ENCODE measurements around the gene CSNK1D. TPM values are rescaled to one million over a fixed set of nuclear protein-coding genes. Genes with fewer than 3 reads are reported as not detected.
A peak's percentile ranks its signal among the peaks of the same experiment; 100 is the strongest.

The CSNK1D gene
- total RNA-seq, 1 experiment from 2014 or later, result 22.6 TPM

GRCh38 chr17:82240506-82241182 lies 32.9 kb downstream of the CSNK1D start:
- DNase-seq (ENCODE audit: low read depth), result no peak

GRCh38 chr17:82239926-82240505 lies 33.5 kb downstream of the CSNK1D start:
- no peak for DNase-seq (ENCODE audit: low read depth)

- DNase-seq (ENCODE audit: low read depth), result no peak
Measured at GRCh38 chr17:82239401-82239925, 34.0 kb downstream of the CSNK1D start.

GRCh38 chr17:82238472-82239201 lies 34.9 kb downstream of the CSNK1D start:
- peak; percentile 93 for DNase-seq (ENCODE audit: low read depth)

DNA sequence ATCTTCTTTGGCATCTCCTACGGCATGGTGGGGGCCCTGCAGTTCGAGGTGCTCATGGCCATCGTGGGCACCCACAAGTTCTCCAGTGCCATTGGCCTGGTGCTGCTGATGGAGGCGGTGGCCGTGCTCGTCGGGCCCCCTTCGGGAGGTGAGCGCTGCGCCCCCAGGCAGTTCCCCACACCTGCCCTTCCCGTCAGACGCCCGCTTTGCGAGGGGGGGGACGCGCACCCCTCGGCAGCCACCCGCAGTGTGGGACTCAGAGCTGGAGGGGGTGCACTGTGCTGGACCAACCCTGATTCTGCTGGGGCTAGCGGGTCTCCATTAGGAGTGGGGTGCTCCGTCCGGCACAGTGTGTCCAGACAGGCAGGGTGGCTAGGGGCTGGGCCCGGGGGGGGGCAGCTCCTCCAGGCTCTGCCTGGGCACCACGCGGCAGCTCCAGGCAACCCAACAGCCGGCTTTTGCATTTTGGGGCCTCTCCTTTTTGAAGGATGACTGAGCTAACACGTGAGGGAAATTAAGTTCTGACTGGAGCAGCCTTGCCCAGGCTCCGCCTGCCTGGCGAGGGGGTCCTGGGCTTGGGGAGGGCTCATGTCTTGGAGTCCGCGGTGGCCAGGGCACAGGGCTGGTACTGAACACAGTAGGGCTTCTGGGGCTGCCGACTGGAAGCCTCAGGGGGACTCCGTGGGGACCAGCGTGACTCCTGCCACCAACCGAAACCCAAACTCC lies 35.6 kb downstream of the CSNK1D start:
- no peak for DNase-seq (ENCODE audit: low read depth)

DNA sequence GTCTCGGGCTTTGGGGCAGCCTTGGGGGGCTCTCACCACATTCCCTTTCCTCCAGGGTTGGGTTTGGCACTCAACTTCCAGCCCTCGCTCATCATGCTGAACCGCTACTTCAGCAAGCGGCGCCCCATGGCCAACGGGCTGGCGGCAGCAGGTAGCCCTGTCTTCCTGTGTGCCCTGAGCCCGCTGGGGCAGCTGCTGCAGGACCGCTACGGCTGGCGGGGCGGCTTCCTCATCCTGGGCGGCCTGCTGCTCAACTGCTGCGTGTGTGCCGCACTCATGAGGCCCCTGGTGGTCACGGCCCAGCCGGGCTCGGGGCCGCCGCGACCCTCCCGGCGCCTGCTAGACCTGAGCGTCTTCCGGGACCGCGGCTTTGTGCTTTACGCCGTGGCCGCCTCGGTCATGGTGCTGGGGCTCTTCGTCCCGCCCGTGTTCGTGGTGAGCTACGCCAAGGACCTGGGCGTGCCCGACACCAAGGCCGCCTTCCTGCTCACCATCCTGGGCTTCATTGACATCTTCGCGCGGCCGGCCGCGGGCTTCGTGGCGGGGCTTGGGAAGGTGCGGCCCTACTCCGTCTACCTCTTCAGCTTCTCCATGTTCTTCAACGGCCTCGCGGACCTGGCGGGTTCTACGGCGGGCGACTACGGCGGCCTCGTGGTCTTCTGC lies 36.3 kb downstream of the CSNK1D start:
- no peak for DNase-seq (ENCODE audit: low read depth)

GRCh38 chr17:82236142-82236971 lies 37.1 kb downstream of the CSNK1D start:
- no peak for DNase-seq (ENCODE audit: low read depth)

GRCh38 chr17:82235775-82236141 lies 37.7 kb downstream of the CSNK1D start:
- no peak for DNase-seq (ENCODE audit: low read depth)

- no peak for DNase-seq (ENCODE audit: low read depth)
Measured at GRCh38 chr17:82235056-82235774, 38.3 kb downstream of the CSNK1D start.

DNA sequence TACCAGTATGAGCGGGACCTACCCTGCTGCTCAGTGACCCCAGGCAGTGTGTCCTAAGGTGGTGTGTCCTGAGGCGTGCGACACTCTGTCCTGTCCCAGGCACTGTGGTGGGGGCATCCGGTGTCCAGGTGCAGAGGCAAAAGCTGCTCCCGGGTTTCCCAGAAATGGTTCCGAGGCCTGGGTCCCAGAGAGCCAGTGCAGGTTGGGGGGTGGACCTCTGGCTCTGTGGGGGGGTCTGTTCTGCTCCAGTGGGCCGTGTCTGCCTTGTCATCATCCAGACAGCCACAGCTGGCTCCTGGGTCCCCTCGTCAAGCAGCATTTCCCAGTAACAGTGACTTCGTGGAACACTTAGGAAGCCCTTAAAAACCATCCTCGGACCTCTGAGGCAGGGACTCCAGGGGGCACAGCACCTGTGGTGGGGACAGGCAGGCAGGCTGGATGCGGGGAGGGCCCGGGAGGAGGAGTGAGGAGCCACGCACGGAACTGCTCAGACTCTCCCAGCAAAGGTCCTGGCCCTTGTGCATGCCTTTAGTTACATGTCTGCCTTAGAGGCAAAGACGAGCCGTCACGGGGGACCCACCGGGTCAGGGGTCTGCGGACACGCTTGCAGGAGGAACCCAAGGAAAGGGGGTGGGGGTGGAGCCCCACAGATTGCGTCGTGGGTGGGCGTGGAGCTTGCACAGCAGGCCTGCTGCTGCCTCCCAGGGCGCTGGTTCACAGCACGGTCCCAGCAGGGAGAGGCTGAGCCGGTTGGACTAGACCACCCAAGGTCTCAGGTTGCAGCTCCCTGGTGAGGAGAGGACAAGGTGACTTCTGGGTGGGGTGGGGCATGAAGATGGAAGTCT lies 39.1 kb downstream of the CSNK1D start:
- no peak for DNase-seq (ENCODE audit: low read depth)

DNA sequence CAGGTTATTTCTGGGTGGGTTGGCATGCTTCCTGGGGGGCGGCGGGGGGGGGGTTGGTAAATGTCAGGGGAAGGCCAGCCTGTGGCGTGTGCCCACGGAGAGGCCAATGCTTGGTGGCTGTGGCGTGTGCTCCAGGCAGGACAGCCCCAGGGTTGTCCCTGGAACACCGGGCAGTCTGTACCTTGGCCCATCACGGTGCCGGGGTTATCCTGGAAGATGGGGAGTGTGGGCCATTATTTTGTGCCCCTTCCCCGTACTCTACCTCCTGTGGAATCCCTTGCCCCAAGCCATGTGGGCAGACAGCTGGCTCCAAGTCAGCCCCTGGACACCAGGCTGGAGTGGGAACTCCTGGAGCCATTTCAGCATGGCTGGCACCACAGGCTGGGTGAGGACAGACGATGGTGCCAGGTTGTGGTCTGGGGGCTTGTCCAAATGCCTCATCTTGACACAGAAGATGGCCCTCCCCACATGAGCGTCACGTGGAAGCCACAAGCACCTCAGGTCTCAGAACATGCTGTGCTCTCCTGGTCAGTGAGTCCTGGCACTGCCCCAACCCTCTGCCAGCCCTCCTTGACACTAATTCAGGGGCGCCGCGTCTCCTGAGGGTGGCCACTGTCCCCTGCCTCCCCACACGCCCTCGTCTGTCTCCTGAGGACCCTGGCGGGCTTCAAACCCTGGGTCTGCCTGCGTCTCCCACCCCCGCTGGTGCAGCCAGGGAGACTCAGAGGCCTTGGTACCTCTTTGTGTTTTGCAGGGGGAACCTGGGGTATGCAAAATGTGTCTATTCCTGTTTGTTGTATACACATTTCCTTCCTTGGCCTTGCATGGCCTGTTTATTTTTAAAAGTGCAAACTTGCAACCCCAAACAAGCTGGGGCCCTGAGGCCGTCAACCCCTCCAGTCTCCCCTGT lies 40.4 kb downstream of the CSNK1D start:
- DNase-seq (ENCODE audit: low read depth), result no peak

DNA sequence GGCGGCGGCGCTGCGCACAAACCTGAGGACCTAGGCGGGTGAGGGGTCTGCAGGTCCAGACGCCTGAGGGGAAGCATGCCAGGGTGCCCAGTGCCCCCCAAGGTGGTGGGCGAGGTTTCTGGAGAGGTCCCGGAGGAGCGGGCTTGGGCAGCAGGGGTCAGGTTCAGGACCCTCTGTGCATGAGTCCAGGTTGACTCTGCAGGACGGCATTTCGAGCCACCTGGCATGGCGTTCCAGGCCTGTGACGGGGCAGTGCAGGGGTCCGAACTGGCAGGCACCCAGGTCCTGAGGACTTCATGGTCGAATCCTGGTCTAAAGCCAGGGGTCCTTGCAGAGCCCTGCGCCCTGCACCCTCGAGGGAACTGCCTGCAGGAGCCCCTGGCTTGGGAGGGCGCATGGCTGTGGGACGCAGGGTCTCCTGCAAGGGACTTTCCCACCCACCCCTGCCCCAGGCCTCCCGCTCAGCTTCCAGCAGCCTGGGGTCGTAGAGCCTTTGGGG lies 41.1 kb downstream of the CSNK1D start:
- no peak for DNase-seq (ENCODE audit: low read depth)

GRCh38 chr17:82231562-82232321 lies 41.8 kb downstream of the CSNK1D start:
- peak; percentile 62 for DNase-seq (ENCODE audit: low read depth)

- DNase-seq (ENCODE audit: low read depth), result no peak
Measured at GRCh38 chr17:82231312-82231561, 42.3 kb downstream of the CSNK1D start.

GRCh38 chr17:82230609-82231311 lies 42.7 kb downstream of the CSNK1D start:
- DNase-seq (ENCODE audit: low read depth), result peak; percentile 83

- no peak for DNase-seq (ENCODE audit: low read depth)
Measured at GRCh38 chr17:82229698-82230608, 43.5 kb downstream of the CSNK1D start.

Data from RPMI7951 (cell line).